Right renal pelvis (tissue), 4 donors: Measurements from ENCODE around the gene KDM5B. TPM values are rescaled to one million over a fixed set of nuclear protein-coding genes. Genes with fewer than 3 reads are reported as not detected.
"Not testable (repeated sequence)": the region's sequence is repeated elsewhere in the genome, so short reads cannot be mapped to it uniquely, and the experiment has no call there.

Source experiments
- DNase-seq, 4 donors: peaks; one replicate each; pipeline ENCODE4 v3.0.0-alpha.2; 2013; ENCODE audit warnings: low read depth in 4 of 4, low spot score in 3 of 4, missing footprints in 1 of 4
- polyA plus RNA-seq, 4 donors: library from polyadenylated mRNA; unstranded; fragments of 120-200 nt; gene quantifications; one replicate each; pipeline ENCODE4 v1.2.1, GENCODE V29; 2013; ENCODE audit not compliant: insufficient read length in 4 of 4

Gene KDM5B
- polyA plus RNA-seq, 4 donors, result 87.2 to 106 (median 99.6) TPM

DNA sequence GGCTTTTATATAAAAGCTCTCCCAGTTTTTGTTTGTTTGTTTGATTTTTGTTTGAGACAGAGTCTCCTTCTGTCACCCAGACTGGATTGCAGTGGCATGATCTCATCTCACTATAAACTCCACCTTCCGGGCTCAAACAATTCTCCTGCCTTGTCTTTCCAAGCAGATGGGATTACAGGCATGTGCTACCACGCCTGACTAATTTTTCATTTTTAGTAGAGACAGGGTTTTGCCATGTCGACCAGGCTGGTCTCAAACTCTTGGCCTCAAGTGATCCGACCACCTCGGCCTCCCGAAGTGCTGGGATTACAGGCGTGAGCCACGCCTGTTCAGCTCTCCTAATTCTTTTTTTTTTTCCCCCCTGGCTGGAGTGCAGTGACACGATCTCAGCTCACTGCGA lies 6.9 kb upstream of the KDM5B start:
- DNase-seq, result no peak

DNA sequence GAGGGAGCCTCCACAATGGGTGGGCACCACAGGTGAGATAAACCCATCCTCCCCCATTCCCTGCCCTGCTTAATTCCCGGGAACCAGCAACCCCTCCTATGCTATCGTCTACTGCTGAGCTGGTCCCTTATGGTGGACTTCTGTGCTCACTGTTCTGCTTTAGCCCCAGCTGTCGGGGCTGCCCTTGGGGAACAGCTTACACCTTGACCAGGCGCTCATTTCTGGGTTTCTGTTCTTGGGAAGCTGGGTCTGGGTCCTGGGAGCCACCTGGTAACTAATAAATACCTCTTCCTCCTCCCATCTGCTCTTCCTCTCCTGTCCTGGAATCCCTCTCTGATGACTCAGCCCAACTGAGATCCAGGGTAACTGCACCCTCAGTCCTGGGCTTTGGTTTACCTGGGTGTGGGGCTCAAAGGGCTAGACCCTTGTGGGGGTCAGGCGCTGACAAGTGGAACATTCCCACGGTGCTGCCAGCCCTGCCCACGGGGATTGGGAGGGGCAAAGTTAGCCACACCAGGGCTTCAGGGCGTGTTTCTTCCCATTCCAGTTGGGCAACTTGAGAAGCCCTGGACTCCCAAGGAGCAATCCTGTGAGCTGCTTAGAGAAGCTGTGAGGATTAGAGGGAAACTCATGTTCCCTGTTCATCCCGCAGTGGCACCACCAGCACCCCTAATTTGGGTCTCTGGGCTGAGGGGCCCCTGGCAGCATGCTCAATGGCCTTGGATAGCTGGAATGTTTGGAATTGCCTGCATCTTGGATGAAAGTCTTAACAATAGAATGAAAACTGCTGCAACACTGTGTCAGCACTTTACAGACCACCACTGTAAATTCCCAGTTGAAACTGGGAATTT lies 4.2 kb upstream of the KDM5B start:
- DNase-seq, result no peak

DNA sequence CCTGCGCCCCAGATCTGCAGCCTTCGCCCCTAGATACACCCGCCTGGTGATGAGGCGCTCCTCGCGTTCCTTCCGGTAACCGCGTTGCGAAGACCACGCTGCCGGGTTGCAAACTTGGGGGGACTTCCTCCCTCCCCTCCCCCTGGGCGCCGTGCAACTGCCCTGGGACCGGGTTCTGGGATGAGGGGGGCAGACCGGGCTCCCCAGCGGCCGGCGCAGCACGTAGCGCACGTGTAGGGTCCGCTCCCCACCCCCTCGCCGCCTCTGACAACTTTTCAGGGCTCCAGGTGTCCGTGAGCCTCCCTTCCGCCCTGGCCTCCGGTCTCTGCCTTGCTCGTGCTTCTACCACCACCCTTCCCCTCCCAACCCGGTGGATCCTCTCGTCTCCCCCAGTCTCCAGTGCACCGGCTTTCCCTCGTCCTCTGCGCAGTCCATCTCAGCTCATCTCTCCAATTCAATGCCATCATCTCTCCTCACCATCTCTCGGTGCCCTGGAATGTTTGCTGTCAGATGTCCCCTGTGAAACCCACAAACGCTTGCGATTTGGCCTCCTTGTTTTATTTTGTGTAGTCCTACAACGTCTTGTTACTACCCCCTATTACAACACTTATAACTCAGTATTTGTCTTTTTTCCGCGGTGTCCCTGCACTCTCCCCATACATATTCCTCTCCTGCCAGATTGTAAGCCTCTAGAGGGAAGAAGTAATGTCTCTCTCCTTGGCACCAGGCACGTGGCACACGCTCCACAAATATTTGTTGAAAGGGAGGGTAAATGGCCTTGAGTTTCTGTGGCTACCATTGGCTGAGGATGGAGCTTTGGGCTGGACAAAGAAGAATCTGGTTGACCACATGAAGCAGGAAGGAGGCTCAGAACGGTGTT lies 3.3 kb upstream of the KDM5B start:
- peak in 1 of 4 donors; percentile 28 for DNase-seq

DNA sequence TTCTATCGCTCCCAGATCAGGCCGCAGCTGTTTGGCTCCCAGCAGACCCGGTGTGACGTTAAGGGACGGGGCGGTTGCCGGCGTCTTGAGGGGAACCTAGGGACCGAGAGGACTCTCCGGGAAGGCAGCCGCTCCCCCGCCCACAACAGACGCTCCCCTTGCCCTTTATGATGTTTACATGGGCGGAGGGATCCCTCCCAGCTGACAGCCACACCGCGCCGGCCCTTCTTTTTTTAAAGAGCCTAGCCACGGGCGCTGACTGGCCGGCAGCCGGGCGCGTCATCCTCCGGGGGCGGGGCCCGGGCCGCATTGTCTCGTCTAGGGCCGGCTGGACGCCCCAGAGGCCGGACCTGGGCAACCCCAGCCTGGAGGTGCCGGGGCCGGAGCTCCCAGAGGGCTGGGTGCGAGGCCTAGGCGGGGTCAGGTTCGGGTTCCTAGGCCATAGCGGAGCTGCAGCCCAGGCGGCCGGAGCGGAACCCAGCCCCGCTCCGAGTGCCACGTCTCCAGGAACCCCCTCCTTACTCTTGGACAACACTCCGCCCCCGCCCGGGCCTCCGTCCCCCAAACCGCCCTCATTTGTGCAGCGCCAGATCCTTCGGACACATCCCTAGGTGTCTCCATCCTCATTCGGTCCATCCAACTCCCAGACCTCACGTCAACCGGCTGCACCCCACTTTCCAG lies 2.5 kb upstream of the KDM5B start, which contains the start of gene PCAT6:
Gene PCAT6 (plus strand): TSS at position 340 of the 681 bp plus-strand sequence.
- DNase-seq, result peak; percentile 85 to 91 (median 89)

DNA sequence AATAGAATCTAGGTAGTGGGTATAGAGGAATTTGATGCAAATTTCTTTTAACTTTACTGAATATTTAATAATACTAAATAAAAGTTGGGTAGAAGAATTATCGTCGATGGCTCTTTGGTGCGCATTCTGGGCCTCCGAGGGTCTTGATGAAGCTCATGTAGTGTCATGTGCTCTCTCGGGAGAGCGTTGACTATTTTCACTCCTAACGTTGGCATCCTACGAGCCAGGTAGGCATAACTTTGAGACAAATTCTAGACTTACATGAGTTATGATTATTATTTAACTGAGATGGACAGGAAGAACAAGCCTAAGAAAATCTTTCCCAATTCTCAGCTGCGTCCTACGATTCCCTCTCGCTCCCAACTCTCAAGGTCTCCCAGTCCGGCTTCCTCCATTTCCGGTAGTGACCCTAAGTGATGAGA lies 2.0 kb upstream of the KDM5B start:
- no peak for DNase-seq

DNA sequence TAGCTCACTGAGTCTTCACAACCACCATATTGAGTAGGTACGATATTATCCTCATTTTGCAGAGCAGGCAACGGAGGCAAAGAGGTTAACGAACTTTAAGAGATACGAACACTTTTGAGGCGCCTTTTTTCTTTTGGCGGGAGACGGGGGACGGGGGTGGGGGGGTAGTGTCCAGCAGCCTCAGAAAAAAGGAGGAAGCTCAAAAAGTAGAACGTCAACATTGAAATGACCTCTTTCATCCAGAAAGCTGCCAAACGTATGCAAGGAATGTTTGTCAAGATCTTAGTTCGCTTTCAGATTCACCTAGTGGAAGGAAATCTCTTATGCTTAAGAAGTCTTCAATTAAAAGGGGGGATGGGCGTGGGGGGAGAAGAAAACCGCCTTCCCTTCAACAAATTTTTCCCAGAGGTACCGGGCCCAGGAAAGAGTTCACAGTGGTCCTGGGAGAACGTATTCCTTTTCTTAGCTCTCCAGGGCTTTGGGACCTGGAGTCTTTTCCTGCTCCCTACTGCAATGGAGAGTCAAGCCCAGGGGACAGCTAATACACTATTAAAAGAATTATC lies 1.5 kb upstream of the KDM5B start:
- no peak for DNase-seq

DNA sequence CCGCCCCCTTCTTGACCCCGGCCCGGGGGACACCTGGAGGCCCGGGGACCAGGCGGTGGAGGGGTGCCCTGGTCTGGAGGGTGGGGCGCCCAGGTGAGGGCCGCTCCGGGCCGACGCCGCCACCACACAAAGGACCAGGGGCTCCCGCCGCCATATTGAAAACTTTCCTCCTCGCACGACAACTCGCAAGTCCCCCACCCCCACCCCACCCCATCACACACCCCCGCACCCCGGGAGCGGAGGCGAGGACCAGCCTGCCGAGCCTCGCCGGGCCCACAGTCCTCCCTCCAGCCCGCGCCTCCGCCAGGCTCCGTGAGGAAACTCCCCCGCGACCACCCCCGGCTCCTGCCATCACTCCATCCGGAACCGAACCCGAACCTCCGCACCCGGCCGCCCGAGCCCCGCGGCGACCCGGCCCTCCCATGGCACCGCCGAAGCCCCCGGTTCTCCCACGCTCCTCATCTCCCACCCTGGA lies 733 bp downstream of the KDM5B start:
- peak in 1 of 4 donors; percentile 48 for DNase-seq

DNA sequence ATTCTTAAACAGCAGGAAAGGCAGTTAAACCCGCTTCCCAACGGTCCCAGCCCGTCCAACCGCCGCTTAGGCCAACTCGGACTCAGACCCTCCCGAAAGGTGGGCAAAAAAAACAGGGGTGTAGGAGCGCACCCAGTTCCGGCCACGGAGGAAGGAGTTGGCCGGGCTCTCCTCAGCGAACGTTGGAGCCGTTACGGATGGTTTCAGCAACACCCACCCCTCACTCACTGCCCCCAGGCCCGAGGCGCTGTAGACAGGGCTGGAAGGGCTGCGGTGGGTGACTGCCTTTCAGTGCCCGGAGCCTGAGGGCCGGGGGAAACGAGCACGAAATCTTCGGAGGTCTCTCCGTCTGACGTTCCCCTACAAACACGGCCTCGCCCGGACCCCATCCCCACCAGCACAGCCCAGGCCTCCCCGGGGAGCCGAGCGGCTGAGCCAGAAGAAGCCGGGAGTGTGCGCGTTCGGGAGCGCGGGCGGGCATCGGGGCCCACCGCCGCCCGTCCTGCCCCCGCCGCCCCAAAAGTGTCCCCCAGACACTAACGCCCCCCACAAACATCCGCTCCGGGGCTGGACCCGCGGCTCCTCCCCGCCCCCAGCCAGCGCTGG lies 1.3 kb downstream of the KDM5B start:
- peak in 1 of 4 donors; percentile 52 for DNase-seq

DNA sequence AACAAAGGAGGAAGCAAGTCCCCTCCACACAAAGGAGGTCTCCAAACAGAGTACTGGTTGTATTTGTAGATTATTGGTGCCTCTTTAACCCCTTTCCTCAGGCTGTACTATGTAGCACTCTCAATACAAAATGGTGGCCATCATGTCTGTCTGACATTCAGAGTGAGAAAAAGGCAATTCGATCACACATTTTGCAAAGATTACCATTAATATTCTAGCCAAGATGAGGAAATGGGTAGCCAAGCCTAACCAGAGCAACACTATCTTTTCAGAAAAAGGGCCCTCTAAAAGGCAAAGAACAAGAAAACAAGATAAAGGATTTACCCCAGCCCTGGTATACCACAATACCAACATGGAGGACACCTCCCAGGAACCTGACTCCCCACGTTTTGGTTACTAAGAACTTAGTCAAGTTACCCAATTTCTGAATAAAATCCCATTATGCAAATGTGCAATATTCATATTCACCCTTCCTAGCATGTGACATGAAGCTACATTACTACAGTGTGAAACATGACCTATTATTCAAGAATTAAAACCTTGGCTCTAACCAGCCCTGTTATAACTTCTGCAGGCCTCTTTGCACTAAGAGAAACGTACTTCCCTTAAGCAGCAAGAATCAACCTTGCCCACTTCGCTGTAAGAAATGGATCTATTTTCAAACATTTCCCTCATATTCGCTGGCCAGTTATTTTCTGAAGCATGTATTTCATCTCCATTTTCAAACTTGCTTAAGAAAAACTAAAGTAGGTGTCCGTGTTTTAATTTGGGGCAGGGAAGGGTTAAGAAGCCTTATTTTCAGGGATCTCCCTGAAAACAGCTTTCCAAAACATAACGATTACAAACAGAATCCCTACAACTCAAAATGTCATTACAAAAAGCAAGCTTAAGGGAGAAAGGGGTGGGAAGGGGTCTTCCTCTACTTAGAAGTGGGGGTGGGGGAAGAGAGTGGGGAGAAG lies 2.1 kb downstream of the KDM5B start:
- peak in 1 of 4 donors; percentile 20 for DNase-seq

DNA sequence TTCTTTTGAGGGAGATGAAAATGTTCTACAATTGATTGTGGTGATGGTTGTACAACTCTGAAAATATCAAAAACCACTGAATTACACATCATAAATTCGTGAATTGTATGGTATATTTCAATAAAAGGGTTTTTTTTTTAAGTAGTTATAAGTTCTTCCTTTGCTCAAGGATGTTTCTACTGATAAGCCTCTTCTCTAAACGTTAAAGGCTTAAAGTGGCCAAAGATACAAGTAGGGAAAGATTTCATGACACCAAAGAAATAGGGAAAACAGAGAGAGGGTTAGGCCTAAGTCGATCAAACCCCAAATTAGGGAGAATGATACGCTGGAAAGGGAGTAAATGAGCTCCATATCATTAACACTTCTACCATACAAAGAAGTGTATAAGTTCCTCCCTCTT lies 4.1 kb downstream of the KDM5B start:
- DNase-seq, result no peak

DNA sequence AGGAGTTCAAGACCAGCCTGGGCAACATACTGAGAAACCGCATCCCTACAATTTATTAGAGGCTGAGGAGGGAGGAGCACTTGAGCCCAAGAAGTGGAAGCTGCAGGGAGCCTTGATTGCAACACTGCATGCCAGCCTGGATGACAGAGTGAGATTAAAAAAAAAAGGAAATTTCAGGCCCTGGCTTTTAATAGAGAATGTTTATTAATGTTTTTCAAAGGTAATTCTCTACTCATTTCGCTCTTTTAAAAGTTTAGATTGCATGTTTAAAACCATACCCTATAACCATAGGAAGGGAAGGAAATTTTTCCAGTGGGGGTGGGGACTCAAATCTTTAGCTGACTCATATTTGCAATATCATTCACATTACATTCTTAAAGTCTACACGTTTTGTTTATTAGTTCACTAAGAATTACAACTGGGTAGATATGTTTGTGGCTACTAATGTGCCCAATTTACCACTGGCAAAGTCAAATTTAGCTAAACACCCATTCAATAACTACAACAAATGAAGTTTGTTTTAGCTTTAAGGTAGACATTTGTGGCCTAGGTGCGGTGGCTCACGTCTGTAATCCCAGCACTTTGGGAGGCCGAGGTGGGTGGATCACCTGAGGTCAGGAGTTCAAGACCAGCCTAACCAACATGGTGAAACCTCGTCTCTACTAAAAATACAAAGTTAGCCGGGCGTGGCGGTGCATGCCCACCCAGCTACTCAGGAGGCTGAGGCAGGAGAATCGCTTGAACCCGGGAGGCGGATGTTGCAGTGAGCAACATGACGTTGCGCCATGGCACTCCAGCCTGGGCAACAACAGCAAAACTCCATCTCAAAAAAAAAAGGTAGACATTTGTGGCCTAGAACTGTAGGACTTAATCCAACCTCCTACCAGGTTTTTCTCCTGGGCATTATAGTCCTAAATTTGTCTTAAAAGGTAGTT lies 5.0 kb downstream of the KDM5B start:
- no peak for DNase-seq

DNA sequence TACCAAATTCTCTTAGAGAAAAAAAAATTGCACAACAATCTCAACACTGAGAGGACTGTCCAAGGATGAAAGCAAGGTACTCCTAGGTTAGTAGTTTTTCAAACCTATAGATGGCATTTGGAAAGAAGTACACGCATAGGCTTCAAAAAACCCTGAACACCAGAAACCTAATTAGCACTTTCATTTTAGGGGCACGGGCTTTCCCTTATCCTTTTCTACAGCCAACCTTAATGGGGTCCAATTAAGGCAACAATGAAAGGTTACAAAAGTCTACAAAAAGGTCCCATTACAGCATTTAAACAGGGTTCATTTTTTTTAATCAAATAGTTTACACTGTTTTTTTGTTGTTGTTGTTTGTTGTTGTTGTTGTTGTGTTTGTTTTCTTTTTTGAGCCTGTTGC lies 6.2 kb downstream of the KDM5B start:
- no peak for DNase-seq

DNA sequence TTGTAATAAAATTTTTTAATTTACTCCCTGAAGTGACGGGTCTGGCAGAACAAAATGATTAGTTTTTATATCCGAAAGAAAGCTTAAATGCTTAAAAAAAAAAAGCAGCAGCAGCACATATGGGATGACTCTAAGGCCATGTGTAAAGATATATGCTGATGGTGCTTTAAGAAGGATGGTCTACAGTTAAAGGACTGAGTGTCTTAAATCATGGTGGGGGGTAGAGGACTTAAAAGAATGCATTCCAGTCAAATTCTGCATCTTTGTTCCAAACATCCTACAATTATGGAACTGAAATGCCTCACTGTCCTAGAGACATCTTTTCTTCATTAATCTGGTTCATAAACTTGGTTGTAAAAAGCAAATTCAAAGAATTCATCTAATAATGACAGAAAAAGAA lies 7.0 kb downstream of the KDM5B start:
- no peak for DNase-seq

DNA sequence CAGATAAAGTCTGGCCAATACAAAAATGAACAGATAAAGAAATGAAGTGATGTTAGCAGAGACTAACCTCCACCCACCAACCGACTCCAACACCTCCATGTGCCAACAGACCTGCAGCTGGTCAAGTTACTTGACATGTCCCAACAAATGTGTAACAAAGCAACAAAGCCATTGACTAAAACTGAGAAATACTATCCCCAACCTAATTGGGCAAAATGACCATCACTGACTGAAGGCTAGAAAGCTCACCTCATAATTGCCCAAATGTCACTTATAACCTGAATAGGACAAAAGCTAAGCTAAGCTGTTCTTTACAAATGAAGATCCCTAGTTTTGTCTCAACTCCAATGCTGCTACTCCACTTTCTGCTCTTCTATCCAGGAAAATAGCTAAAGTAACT lies 7.5 kb downstream of the KDM5B start:
- no peak for DNase-seq

DNA sequence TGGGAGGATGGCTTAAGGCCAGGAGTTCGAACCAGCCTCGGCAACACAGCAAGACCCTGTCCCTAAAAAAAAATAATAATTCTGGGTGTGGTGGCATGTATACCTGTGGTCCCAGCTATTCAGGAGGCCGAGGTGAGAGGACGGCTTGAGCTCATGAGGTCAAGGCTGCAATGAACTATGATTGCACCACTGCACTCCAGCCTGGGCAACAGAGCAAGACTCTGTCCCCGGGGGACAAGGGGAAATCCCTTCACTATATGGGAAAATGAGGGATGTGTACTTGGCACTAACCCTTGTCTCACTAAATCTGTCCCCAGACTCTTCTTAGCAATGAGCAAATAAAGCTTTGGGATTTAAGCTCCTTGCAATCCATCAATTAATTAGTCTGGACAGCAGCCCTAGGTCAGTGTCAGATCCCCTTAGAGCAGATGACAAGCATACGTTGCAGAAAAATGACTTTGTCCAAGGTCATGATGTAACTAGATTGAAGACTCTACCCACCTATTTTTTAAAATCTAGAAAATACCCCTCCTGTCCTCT lies 9.4 kb downstream of the KDM5B start:
- DNase-seq, result no peak

DNA sequence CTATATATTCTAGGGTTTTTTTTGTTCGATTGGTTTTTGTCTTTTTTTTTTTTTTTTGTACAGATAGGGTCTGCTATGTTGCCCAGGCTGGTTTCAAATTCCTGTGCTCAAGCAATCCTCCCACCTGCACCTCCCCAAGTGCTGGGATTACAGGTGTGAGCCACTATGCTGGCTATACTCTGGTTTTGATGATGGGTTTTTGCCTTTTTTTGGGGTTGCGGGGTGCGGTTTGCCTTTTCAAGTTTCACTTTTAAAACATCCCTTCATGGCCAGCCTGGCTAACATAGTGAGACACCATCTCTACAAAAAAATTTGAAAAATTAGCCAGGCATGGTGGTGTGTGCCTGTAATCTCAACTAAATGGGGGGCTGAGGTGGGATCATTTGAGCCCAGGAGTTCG lies 10.0 kb downstream of the KDM5B start:
- DNase-seq, result no peak

DNA sequence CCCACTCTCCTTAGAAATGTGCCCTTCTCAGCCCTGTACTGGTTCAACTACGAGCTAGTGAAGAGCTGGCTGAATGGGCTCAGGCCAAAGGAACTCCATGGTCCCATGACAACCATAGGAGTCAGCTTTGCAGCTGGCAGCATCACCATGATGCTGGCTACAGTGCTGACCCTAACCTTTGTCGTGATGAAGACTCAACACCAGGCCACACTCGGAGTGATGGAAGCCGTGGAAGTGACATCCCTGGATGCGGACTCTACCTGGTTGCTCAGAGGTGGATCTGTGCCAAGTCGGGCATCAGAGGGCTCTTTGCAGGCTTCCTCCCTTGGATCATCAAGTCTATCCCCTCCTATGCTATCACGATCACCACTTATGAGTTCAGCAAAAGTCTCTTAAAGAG lies 11.6 kb downstream of the KDM5B start:
- no peak for DNase-seq

DNA sequence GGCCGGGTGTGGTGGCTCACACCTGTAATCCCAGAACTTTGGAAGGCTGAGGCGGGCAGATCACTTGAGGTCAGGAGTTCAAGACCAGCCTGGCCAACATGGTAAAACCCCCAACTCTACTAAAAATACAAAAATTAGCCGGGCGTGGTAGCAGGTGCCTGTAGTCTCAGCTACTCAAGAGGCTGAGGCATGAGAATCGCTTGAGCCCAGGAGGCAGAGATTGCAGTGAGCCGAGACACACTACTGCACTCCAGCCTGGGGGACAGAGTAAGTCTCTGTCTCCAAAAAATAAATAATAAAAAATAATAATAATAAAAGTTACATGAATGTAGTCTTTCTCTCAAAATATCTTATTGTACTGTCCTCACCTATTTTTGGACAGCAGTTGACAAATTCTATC lies 13.3 kb downstream of the KDM5B start:
- DNase-seq, result not testable (repeated sequence)
